Keratinocyte (primary cell): ENCODE measurements around the gene REN. TPM values are rescaled to one million over a fixed set of nuclear protein-coding genes. Genes with fewer than 3 reads are reported as not detected.

ENCODE experiments used
- DNase-seq: peaks from one replicate; pipeline ENCODE4 v3.0.0-alpha.2; 2011; ENCODE audit warnings: low read depth, missing footprints, low spot score
- FAIRE-seq: peaks from 2 replicates; lab custom pipeline; 2011; peaks lifted over from hg19 to GRCh38; lab: Jason Lieb, UNC
- H2AFZ ChIP-seq: 2 replicates; pipeline ENCODE4 v1.6.0; 2012; ENCODE audit warnings: low read length, control low read depth, inconsistent platforms; ENCODE audit not compliant: control insufficient read depth
- H3K27ac ChIP-seq: 2 replicates; pipeline ENCODE4 v1.5.1; 2011; ENCODE audit warnings: low read length; ENCODE audit not compliant: control insufficient read depth, insufficient read depth
- H3K27me3 ChIP-seq: 3 replicates; pipeline ENCODE4 v1.6.0; 2011; ENCODE audit warnings: low read length; ENCODE audit not compliant: control insufficient read depth, insufficient read depth; ENCODE audit errors: extremely low read depth
- H3K36me3 ChIP-seq, 2 experiments: 2 replicates in 1 of 2; 3 replicates in 1 of 2; pipeline ENCODE4 v1.5.1; 2011; ENCODE audit warnings: low read length in 2 of 2, mild to moderate bottlenecking in 1 of 2; ENCODE audit not compliant: control insufficient read depth in 2 of 2, insufficient read depth in 2 of 2; ENCODE audit errors: extremely low read depth in 1 of 2
- H3K4me1 ChIP-seq: 3 replicates; pipeline ENCODE4 v1.5.1; 2011; ENCODE audit warnings: low read length; ENCODE audit not compliant: control insufficient read depth, insufficient read depth; ENCODE audit errors: extremely low read depth
- H3K4me2 ChIP-seq: 3 replicates; pipeline ENCODE4 v1.6.0; 2011; ENCODE audit warnings: low read depth, low read length; ENCODE audit not compliant: control insufficient read depth, insufficient read depth; ENCODE audit errors: extremely low read depth
- H3K4me3 ChIP-seq, 3 experiments: fragments of 200-600 bp in 1 of 3; sonication (generic) in 1 of 3; 2 replicates in 2 of 3; 3 replicates in 1 of 3; pipeline ENCODE4 v1.5.1; 2011 to 2016; ENCODE audit warnings: low read length in 3 of 3, mild to moderate bottlenecking in 3 of 3, control low read depth in 2 of 3, inconsistent platforms in 1 of 3, low read depth in 1 of 3, mixed read lengths in 1 of 3, mixed run types in 1 of 3, moderate library complexity in 1 of 3; ENCODE audit not compliant: control insufficient read depth in 2 of 3, insufficient read depth in 2 of 3; ENCODE audit errors: extremely low read depth in 1 of 3
- H3K79me2 ChIP-seq: 2 replicates; pipeline ENCODE4 v1.6.0; 2012; ENCODE audit warnings: low read length; ENCODE audit not compliant: control insufficient read depth, insufficient read depth
- H3K9ac ChIP-seq: 3 replicates; pipeline ENCODE4 v1.6.0; 2011; ENCODE audit warnings: low read length; ENCODE audit not compliant: control insufficient read depth, insufficient read depth; ENCODE audit errors: extremely low read depth
- H3K9me1 ChIP-seq: 3 replicates; pipeline ENCODE4 v1.6.0; 2011; ENCODE audit warnings: low read length; ENCODE audit not compliant: control insufficient read depth, insufficient read depth; ENCODE audit errors: extremely low read depth
- H3K9me3 ChIP-seq: 2 replicates; pipeline ENCODE4 v1.5.1; 2012; ENCODE audit warnings: low read depth, low read length; ENCODE audit not compliant: control insufficient read depth
- H4K20me1 ChIP-seq: 3 replicates; pipeline ENCODE4 v1.6.0; 2011; ENCODE audit warnings: low read length; ENCODE audit not compliant: control insufficient read depth, insufficient read depth; ENCODE audit errors: extremely low read depth
- CTCF ChIP-seq, 3 experiments: IDR thresholded peaks in 1 of 3; conservative IDR thresholded peaks in 1 of 3; optimal IDR thresholded peaks in 1 of 3; 2 replicates in 2 of 3; 3 replicates in 1 of 3; pipeline versions ENCODE3 to v1.5.1; 2011; ENCODE audit warnings: low read length in 3 of 3, mild to moderate bottlenecking in 3 of 3, moderate library complexity in 2 of 3, control low read depth in 1 of 3, inconsistent platforms in 1 of 3; ENCODE audit not compliant: insufficient read depth in 2 of 3; ENCODE audit errors: extremely low read depth in 1 of 3
- EZH2 ChIP-seq: IDR thresholded peaks from one replicate; pipeline ENCODE4 v1.6.1; 2012; ENCODE audit warnings: inconsistent platforms, mild to moderate bottlenecking, low read length, moderate library complexity
- dilution Hi-C: fragments of 300-500 bp; cut with MboI; formaldehyde crosslinking; loops from one replicate; pipeline ENCODE4 v1.7.0; 2020; ENCODE audit warnings: low sequenced_read_pairs; ENCODE audit not compliant: extremely low pct_ligation_motif_present
- polyA plus RNA-seq, 5 experiments: library from polyadenylated mRNA; depleted of rRNA in 3 of 5; stranded (reverse) in 3 of 5; stranded (forward) in 1 of 5; unstranded in 1 of 5; fragments of >200 nt; gene quantifications; 1 replicate in 1 of 5; 2 replicates in 3 of 5; 3 replicates in 1 of 5; pipeline versions ENCODE4 v1.2.1 to v1.2.3, GENCODE V29; 2011 to 2012; ENCODE audit warnings: missing spikeins in 2 of 5, low read depth in 1 of 5, low replicate concordance in 1 of 5

REN gene
- polyA plus RNA-seq, 1 donor (not counting 4 experiments of a cell fraction or from before 2014, with no cell fraction given) = not detected

DNA sequence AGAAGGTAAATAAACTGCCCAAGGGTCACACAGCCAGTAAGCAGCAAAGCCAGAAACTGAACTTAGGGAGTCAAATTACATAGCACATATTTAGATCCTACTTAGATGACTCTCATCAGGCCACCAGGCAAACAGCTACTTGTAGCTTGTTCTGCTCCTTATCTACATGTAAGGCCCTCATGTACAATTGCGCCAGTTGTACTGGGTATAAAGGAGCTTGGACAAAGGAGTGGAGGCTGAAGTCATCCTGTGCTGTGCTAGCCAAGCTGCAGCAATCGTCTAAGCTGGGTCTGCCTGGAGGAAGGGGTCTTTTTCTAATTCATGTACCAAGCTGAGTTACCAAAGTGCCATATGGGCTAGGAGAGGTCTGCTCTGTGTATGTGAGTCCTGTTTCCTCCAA is 27.0 kb downstream of the REN start:
- no peak overlapping the region for H3K4me2 ChIP-seq
- dilution Hi-C loops = loop anchor here (25.0 kb wide), 1 partner anchor 277 kb away; the partner anchor contains the start of gene SNRPE
- H2AFZ ChIP-seq = no peak overlapping the region
- no peaks in the 10 kb centered on the region for H3K9me3 ChIP-seq
- H3K27me3 ChIP-seq = no peaks in the 10 kb centered on the region
- H3K4me1 ChIP-seq = no peaks in the 10 kb centered on the region
- H4K20me1 ChIP-seq = no peaks in the 10 kb centered on the region
- no peak overlapping the region for H3K9ac ChIP-seq
- peaks cover 0 to 1% of the 10 kb centered on the region in 2 experiments for H3K36me3 ChIP-seq
- no peaks in the 10 kb centered on the region for H3K9me1 ChIP-seq
- TF ChIP-seq EZH2 = no peak
- no peak for TF ChIP-seq CTCF (optimal IDR thresholded peaks at IDR 0.05 in 1 of 3, IDR thresholded peaks at IDR 0.05 in 1 of 3, conservative IDR thresholded peaks at IDR 0.05 in 1 of 3; ENCODE audit: extremely low read depth in 1 of 3, insufficient read depth in 2 of 3, low read length in 3 of 3)
- no peak overlapping the region for H3K27ac ChIP-seq
- H3K79me2 ChIP-seq = no peaks in the 10 kb centered on the region
- no peak for DNase-seq
- H3K4me3 ChIP-seq = no peak overlapping the region
- FAIRE-seq = no peak

- H3K4me3 ChIP-seq = no peak overlapping the region
- no peaks in the 10 kb centered on the region for H3K4me1 ChIP-seq
- no peak overlapping the region for H3K27ac ChIP-seq
- no peak overlapping the region for H3K4me2 ChIP-seq
- no peak for FAIRE-seq
- TF ChIP-seq CTCF (optimal IDR thresholded peaks at IDR 0.05 in 1 of 3, IDR thresholded peaks at IDR 0.05 in 1 of 3, conservative IDR thresholded peaks at IDR 0.05 in 1 of 3; ENCODE audit: extremely low read depth in 1 of 3, insufficient read depth in 2 of 3, low read length in 3 of 3) (no peak), EZH2 (no peak)
- dilution Hi-C loops = loop anchor here (25.0 kb wide), 1 partner anchor 275 kb away; the partner anchor contains the start of gene SNRPE
- no peaks in the 10 kb centered on the region for H3K9me3 ChIP-seq
- H3K27me3 ChIP-seq = no peaks in the 10 kb centered on the region
- H3K36me3 ChIP-seq = peaks cover 0 to 1% of the 10 kb centered on the region in 2 experiments
- H3K9me1 ChIP-seq = no peaks in the 10 kb centered on the region
- H3K79me2 ChIP-seq = no peaks in the 10 kb centered on the region
- H2AFZ ChIP-seq = no peak overlapping the region
- DNase-seq = no peak
- no peaks in the 10 kb centered on the region for H4K20me1 ChIP-seq
- H3K9ac ChIP-seq = no peak overlapping the region
These were observed 29.3 kb downstream of the REN start for GRCh38 chr1:204136814-204137213.
